ENCODE data around the gene MPHOSPH10.
"Not testable (repeated sequence)": the region's sequence is repeated elsewhere in the genome, so short reads cannot be mapped to it uniquely, and the experiment has no call there.

MPHOSPH10 gene

DNA sequence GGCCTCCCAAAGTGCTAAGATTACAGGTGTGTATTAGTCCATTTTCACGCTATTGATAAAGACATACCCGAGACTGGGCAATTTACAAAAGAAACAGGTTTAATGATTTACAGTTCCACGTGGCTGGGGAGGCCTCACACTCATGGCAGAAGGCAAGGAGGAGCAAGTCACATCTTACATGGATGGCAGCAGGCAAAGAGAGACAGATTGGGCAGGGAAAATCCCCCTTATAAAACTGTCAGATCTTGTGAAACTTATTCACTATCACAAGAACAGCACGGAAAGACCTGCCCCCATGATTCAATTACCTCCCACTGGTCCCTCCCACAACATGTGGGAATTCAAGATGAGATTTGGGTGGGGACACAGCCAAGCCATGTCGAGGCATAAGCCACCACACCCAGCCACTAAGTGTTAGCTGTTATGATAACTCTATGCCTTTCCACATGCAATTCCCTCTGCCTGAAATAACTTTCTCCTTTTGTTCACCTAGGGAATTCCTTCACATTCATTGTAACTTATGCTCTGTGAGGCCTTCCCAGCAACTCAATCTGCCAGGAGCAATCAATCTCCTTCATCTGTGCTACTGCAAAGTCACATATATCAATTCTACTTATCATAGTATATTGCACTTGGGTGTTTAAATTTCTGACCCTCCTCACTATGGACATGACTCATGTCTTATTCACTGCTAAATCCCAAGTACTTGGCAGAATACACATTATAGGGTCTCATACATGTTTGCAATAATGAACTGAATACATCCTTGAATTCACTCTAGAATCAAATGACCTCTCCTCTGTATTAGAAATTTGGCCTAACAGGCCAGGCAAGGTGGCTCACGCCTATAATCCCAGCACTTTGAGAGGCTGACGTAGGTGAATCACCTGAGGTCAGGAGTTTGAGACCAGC, 7.8 kb upstream of the MPHOSPH10 start:
- no peak for DNase-seq

DNA sequence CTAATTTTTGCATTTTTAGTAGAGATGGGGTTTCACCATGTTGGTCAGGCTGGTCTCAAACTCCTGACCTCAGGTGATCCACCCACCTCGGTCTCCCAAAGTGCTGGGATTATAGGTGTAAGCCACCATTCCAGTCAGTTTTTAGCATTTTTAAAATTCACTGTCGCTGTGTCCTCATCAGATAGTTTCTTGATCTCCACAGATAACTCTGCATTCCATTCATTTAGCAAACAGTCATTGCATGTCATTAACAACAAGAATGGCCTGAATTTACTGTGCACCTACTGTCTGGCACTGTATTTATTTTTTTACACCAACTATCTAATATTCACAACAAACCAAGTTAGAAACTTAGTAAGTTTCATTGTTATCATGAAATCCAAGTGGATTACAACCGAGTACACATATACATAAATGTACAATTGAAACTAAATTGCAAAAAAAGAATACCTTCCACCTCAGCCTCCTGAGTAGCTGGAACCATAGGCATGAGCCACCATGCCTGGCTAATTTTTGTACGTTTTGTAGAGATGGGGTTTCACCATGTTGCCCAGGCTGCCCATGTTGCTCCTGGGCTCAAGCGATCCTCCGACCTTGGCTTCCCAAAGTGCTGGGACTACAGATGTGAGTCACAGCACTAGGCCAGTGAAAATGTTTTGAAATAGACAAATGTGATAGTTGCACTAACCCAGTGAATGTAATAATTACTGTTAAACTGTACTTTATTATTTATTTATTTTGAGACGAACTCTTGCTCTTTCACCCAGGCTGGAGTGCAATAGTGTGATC, 4.7 kb upstream of the MPHOSPH10 start:
- no peak for DNase-seq

DNA sequence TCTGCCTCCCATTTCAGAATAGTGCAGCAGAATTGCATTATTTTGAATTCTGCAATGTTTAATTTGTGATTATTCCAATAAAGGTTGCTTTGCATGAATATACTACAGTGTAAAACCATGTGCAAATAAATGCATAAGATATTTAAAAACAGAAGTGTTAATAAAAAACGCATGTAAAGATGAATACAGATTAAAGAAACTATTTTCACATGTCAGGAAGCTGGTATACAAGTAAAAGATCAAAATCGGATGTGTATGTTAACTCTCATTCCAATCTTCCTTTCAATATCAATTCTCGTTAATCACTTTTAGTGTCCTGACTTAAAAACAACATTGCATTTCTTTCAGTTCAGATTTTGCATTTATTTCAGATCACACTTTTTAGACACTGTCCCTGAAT, 3.5 kb upstream of the MPHOSPH10 start:
- DNase-seq: no peak

DNA sequence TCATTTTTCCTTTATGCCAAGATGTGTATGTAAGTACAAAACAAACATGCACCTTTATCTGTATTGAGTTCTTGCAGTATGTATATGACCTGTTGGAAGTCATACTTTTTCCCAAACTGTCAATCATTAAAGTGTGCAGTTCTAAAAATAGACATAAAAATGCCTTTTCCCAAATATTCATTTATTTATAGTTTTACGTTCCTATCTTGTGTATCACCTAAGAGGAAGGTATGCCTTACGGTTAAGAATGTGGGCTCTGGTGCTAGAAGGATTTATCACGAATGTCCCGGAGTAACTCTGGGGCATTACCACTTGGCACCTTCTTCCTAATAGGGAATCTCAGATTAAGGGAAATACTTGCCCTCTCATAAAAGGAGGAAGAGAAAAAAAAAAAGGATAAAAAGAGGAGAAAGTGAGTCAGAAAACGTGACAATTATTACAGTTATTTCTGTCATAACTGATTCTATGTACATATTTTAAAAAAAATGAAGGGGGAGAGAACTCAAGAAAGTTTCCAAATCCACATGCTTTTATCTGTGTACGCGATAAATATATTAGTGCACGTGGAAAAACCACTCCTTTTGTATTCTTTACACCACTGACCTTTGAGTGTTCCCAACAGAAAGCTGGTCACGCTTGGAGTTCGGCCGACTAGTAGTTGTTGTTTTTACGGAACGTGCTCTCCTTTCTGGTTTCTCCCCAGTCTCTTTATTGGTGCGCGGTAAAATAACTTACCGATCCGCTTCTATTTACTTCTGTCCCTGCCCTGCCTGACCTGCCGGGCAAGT, 1.1 kb upstream of the MPHOSPH10 start:
- no peak for DNase-seq

DNA sequence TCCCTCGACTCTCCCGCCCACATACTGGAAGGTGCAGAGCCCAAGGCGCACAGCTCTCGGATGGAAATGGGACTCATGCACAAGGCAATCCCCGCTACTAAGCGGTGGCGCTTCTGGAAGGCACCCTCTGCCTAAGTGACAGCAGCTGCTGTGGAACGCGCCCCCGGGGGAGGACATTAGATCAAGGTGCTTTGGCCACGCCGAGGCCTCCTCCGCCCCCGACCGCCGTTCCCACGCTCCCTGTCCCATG, 607 bp upstream of the MPHOSPH10 start:
- peak in 7 of 56 donors; percentile 48 to 86 (median 60) for DNase-seq

DNA sequence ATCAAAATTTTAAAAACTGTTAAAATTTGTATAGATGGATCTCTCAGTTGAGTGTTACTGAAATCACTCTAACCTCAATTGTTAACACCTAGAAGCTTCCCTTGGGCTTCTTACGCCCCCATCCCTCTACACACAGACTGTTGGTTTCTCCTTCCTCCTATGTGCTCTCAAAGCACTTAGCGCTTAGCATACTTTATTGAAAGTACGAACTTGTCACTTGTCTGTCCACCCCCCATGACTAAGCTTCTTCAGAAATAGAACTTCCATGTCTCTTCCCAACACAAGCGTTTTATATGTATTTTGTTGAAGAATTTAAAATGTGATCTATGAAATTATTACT, 441 bp downstream of the MPHOSPH10 start:
- no peak for DNase-seq

DNA sequence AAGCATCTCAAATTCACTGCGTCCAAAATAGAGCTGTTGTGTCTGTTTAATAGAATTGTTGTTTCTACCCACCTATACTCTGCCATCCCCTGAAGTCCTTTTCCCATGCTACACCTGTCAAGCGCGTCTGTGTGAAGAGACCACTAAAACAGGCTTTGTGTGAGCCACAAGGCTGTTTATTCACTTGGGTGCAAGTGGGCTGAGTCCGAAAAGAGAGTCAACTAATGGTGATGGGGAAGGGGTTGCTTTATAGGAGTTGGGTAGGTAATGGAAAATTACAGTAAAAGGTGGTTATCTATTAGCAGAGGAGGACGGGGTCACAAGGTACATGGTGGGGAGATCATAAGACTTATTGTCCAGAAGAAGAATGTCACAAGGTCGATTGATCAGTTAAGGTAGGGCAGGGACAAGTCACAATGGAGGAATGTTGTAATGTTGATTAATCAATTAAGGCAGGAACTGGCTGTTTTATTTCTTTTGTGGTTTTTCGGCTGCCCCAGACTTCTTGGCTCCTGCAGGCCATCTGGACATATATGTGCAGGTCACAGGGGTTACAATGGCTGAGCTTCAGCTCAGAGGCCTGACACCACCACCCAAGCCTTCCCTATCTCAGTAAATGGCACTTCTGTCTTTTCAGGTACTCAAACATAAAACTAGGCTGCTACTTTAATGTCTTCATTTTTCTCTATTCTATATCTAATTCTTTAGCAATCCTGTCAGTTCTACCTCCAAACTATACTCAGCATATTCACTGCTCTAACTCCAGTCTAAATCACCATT, 1.1 kb downstream of the MPHOSPH10 start:
- DNase-seq: not testable (repeated sequence)

DNA sequence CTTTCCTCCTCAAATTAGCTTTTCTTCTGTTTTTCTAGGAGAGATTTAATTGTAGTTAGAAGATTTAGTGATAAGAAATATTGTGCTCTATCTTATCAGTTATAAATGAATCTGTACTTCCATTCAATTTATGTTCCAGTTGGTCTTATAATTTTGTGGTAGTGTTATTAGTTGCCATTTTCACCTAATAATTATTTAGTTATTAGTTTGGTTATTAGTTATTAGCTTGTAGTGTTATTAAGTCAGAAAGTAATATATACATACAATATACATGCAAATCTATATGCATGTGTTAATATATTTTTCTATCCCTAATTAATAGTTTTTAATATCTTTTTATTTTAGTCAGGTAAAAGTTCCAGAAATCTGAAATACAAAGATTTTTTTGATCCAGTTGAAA, 3.2 kb downstream of the MPHOSPH10 start:
- DNase-seq: no peak

DNA sequence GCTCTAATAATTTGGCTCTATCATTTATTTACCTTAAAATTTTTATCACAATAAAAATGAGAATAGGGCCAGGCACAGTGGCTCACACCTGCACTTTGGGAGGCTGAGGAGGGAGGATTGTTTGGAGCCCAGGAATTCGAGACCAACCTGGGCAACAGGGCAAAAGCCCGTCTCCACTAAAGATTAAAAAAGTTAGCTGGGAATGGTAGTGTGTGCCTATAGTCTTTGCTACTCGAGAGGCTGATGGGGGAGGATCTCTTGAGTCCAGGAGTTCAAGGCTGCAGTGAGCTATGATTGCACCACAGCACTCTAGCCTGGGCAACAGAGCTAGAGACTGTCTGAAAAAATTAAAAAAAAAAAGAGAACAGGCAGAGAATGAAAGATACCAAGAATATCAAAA, 5.7 kb downstream of the MPHOSPH10 start:
- no peak for DNase-seq

DNA sequence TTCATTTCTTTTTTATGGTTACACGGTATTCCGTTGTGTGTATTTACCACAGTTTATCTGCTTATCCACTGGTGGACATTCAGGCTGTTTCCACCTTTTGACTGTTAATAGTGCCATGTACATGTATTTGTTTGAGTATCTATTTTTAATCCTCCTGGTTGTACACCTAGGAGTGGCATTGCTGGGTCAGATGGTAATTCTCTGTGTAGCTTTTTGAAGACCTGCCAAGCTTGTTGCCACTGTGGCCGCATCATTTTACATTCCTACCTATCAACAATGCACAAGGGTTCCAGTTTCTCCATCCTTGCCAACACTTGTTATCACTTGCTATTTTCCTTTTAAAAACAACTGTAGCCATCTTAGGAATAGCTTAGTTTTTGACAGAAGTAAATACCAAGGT, 13.3 kb downstream of the MPHOSPH10 start:
- DNase-seq: no peak

DNA sequence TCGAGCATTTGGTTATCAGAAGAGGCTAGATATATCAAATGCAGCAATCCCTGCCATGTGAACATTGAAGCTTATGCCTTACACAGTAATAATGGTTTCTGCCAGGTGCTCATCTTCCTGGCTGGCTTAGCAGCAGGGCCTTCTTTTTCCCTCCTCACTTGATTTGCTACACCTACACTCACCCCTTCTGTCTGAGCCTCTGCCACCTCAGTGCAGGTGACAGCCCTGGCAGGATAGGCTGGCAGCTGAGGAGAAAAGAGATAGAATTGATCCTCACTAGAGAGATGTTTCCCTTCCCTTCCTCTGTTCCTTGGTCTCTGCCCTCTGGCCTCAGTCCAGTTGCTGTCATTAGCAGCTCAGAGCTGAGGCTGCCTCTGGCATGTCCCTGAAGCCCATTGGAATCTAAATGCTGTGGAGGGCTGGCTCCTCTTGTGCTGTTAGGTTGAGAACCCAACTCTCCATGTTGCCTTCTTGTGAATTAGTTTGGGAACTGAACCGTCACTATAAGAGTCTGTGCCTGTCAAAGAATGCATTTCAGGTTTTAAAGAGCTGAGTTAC, 18.2 kb downstream of the MPHOSPH10 start:
- DNase-seq: no peak

DNA sequence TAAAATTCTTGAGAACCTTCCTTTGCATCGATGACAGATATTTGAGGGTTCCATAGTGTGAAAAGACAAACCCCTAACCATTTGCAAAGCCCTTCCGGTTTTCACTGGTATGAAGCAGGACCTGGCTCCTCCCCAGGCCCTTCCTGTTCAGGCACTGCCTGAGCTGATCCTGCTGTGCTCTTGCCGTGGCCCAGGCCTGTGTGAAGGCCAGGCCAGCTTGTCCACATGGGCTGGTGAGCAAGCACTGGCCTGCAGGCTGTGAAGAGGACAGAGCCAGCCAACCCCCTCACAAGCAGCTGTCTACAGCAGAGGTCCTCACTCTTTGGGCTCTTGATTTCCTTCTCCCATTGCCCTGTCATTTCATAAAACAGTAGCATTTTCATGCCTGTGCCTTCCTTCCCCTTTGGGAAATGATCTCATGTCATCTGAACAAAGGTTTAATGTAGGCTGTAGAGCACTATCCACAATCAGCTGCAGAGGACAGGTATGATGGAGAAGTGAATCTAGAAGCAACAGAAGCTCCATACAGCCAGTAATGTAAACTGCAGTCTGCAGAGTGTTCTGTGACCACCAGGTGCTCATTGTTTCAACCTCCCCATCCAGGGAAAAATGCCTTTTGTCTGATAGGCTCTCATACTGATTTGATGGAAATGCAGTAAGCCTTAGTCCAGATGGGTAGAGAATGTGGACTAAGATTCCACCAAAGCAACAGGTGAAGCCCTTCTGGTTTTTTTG, 19.8 kb downstream of the MPHOSPH10 start:
- no peak for DNase-seq

DNA sequence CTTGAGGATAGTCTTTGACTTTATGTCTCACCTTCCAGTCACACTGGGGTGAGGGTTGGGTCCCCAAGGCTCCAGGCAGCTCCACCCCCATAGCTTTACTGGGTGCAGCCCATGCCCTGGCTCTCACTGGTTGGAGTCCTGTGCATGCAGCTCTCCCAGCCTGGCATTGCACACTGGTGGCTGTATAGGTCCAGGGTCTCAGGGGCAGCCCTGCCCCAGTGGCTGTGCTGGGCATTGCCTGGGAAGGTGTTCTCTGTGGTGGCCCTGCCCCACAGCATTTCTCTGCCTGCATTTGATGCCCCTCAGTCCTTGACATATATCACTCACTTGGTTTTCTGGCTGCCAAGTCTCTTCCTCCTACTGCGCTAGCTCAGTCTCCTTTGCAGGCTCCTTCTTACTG, 21.2 kb downstream of the MPHOSPH10 start:
- DNase-seq: no peak

DNA sequence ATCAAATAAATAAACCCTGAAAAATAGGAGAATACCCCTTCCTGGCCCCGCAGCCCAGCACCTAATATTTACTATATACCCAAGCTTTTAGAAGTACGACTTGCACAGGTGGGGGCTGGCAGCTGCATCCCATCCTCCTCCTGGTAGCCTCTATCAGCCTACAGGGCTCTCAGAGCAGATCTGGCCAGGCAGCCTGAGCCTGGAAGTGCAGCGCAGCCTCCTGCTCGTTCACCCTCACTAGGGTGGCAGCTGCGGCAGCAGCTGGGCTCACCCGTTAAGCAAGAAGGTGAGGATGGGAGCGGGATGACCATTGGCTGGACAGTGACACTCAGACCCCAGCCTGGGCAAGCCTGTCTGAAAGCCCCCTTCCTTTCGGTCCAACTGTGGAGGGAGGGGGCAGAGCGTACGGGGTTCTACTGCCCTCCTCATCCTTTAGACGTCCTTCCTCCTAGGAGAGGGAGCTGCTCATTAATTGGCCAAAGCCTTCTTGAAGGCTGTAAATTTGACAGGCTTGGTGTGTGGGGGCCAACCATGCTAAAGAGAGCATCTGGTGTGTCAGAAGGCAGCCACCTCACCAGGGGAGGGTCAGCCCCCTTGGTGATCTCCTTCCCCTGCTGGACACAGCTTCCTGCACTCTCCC, 23.3 kb downstream of the MPHOSPH10 start:
- no peak for DNase-seq

DNA sequence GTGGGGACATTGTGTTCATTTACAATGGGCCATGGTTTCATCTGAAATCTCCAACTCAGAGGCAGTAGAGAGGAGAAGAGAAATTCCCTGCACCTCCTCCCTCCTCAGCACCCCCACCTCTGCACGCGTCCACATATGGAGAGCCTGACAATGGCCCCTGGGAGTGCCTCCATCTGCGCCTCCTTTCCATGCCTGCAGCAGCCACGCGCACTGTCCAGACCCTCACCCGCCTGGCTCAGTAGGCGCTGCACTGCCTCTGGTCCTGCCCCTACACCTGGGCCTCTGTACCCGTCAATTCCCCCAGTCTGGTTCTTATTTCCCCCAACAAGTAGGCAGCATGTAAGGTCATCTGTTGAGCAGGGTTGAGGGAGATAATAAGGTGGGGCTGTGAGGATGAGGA, 23.8 kb downstream of the MPHOSPH10 start:
- no peak for DNase-seq

DNA sequence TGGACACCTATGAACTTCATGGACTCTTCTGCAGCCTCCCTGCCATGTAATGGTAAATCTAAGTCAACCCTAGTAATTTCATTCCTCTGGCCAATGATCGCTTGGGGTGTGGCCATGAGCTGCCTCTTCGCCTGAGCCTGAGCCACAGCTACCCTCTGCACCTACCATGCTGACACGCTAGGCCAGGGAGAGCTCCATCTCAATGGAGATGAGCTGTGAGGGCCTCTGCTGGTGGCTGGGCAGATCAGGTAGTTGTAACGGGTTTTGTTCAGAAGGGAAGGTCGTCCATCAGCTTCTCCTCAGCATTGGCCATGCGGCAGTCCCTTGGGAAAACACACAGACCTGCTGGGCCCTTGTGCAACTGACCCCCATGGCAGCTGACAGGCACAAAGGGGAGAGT, 24.4 kb downstream of the MPHOSPH10 start:
- no peak for DNase-seq

DNA sequence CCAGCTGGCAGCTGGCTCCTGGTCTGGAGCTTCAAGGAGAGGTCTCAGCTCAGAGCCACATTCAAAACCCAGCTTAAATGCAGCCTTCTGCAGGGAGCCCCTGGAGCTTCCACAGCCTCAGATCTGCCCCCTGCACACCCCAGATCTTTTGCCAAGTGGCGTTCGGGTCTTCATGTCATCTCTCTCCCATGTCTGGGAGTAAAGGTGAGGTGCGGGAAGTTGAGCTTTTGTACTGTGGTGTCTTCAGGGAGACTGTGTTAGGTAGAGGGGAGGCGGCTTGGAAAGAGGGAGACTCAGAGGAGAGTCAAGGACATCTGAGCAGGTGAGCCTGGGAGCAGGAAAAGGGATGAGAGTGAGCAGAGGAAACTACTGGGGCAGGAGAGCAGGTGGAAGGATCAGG, 25.4 kb downstream of the MPHOSPH10 start:
- no peak for DNase-seq

DNA sequence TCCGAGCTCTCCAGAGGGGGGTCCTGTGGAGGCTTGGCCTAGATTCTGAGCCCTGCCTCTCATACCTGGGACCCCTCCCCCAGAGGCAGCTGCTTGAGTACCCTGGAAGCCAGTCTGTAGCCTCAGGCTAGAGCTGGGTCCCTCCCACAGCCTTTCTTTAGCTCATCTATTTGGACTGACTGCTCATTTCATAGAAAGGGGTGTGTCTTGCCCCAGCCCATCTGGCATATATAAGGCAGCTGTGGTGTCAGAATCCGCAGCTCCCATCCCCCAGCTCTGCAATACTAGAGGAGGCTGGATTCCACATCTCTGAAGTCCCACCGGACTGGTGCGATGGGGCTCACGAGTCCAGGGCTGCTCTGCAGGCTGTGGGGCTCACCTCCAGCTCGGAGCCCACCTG, 26.1 kb downstream of the MPHOSPH10 start:
- DNase-seq: no peak

DNA sequence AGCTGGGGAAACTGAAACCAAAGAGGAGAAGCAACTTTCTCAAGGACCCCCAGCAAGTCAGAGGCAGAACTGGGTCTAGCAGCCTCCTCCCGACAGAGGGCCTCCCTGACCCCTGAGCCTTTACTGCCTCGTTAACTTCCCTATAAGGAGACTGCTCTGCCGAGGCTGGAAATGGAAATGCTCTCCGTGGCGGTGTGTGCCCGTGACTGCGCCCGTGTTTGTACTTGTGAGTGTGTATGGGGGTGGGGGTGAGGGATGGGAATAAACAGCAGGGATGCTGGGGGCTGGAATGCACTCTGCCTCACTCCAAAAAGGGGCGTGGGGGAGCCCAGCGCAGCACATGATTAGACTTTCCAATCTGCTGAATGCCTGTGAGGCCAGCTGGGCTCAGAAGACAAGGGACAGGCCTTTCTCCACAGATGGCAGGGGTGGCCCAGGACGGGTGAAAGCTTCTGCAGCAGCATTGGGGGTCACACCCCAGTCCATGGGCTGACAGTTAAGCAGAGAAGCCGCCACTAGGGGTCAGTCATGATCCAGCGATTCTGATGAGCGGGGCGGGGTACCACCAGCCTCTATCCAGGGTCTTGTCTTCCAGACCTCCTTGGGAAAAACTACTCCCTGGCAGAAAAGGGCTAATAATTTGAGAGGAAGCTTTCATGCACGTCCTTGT, 26.8 kb downstream of the MPHOSPH10 start:
- DNase-seq: peak in 33 of 56 donors; percentile 3 to 76 (median 33)
